HG03342 (cell line): Measurements from ENCODE around the gene PDE3B.
A peak's percentile ranks its signal among the peaks of the same experiment; 100 is the strongest.
"Not testable (repeated sequence)": the region's sequence is repeated elsewhere in the genome, so short reads cannot be mapped to it uniquely, and the experiment has no call there.

Experiments used
- ATAC-seq: cut with Tn5 transposase; IDR thresholded peaks from one replicate; pipeline ENCODE4 v1.9.1; 2021; ENCODE audit warnings: mild to moderate bottlenecking, moderate library complexity; ENCODE audit not compliant: unreplicated experiment

PDE3B gene

DNA sequence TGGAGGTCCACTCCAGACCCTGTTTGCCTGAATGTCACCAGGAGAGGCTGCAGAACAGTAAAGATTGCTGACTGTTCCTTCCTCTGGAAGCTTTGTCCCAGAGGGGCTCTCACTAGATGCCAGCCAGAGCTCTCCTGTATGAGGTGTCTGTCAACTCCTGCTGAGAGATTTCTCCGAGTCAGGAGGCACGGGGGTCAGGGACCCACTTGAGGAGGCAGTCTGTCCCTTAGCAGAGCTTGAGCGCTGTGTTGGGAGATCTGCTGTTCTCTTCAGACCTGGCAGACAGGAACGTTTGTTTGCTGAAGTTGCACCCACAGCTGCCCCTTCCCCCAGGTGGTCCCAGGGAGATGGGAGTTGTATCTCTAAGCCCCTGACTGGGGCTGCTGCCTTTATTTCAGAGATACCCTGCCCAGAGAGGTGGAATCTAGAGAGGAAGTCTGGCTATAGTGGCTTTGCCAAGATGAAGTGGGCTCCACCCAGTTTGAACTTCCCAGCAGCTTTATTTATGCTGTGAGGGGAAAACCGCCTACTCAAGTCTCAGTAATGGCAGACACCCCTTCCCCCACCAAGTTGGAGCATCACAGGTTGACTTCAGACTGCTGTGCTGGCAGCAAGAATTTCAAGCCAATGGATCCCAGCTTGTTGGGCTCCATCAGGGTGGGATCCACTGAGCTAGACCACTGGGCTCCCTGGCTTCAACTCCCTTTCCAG is 99.4 kb downstream of the PDE3B start:
- ATAC-seq = no peak

DNA sequence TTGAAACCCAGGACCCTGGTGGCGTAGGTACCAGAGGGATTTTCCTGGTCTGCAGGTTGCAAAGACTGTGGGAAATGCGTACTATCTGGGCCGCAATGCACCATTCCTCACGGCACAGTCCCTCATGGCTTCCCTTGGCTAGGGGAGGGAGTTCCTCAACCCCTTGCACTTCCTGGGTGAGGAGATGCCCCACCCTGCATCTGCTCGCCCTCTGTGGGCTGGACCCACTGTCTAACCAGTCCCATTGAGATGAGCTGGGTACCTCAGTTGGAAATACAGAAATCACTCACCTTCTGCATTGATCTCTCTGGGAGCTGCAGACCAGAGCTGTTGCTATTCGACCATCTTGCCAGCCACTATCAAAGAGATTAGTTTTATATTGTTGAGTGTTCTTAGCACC is 100.1 kb downstream of the PDE3B start:
- not testable (repeated sequence) for ATAC-seq

DNA sequence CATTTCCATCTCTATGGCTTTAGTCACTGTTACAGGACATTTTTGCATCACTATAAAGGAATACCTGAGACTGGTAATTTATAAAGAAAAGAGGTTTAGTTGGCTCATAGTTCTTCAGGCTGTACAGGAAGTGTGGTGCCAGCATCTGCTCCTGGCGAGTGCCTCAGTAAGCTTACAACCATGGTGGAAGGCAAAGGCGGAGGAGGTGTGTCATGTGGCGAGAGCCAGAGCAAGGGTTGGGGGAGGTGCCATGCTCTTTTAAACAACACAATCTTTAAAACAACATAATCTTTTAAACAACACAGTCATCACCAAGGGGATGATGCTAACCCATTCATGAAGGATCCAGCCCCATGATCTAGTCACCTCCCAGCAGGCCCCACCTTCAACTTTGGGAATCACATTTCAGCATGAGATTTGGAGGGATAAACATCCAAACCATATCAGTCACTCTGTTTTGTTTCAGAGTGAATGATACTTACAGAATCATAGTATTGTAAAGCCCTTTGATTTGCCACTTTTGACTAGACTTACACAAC is 103.3 kb downstream of the PDE3B start:
- ATAC-seq = no peak

DNA sequence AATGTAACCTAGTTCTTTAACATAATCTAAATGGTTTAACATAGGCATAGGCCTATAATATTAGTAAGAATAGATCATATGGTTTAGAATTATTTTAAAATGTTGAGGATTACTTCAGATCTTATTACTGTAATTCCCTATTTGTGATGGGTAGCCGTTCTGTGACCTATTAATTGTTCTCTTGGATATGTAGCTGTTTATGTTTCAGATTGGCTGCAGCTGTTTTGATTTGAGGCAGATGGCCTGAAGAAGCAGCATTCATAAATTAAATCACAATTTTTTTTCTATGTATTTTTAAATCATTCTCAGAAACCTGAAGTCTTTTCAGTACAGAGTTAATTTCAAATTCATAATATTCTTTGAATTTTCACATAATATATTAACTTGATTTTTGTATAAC is 104.5 kb downstream of the PDE3B start:
- ATAC-seq = no peak

DNA sequence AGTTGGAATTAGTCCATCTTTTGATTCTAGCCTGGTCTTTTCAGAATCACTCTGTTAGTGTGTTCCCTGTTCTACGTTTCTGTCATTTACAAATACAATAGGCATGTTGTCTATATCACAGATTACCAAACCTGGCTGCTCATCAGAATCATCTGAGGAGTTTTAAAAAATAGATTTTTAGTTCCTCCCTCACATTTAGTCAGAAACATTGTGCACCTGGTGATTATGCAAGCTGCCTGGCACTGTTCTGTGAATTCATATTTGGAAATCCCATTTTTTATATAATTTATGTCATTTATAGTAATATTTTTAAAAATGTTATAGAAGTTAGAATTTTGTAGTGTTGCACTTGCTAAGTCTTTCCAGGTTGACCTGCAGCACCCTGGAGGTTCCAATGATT is 107.3 kb downstream of the PDE3B start:
- ATAC-seq = no peak

DNA sequence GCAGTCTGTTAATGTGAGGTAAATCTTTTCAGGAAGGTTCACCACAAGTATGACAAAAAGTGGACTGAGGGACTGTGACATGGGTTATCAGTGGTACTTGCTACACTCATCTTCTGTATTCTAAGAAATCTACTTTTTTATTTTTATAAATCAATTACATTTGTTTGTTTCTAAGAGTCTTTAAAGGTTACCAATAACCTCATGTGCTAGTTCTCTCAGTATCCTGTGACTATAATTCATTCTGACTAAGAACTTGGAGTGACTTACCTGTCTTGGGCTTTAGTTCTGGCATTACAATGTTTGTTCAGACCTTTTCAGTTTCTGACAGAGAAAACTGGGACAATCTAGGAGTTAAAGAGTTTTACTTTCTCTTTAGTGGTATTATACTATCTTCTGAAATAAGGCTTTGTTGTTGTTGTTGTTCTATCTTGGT is 108.4 kb downstream of the PDE3B start:
- no peak for ATAC-seq

DNA sequence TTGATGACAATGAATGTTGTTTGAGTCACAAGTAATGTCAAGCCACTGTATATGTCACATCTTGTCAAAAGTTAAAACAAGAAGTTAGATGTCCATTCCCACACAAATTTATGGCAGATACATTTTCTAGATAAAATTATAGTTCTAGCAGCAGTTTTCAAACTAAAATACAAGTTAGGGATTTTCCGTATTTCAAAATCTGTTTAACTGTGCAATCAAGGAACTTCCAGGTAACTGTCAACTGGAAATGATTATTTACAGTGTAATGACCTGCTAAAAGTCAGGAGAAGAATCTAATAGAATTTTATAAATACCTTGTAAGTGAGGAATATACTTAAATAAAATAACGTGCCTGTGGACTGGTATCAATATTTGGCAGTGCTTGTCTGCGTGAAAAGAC is 111.5 kb downstream of the PDE3B start:
- ATAC-seq = no peak

DNA sequence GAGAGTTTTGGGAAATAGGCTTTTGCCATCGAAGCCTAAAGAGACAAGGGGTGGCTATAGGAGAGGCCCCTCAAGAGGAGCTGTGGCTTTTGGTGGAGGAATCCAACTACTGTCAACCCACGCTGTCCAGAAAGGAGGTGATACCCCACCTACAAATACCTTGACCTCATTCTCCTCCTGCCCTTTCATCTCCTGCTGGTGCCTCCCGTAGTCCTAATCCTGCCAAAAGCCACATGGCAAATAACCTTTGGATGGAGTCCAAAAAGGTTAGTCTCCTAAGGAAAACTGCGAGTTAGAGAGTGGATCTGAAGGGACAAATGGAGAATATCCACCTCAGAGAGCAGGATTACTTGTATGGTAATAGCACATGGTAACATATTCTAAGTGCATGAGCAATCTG is 112.7 kb downstream of the PDE3B start:
- ATAC-seq = no peak

DNA sequence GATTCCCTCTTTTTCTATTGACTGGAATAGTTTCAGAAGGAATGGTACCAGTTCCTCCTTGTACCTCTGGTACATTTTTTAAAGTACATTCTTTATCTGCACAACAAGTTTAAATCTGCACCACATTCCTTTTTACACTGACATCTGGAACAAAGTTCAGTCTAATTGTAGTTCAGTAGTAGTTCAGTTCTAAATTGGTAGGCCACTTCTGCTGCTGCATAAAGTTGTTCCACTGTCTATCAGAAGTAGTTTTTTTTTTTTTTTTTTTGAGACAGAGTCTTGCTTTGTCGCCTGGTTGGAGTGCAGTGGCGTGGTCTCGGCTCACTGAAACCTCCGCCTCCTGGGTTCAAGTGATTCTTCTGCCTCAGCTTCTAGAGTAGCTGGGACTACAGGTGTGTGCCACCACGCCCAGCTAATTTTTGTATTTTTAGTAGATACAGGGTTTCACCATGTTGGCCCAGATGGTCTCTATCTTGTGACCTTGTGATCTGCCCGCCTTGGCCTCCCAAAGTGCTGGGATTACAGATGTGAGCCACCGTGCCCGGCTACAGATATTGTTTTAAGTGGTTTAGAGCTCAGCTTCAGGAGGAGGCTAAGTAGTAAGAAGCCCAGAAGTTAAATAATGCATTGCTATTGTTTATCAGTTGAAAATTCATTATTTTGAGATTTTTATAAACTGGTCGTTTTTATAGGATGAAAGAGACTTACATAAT is 115.9 kb downstream of the PDE3B start:
- ATAC-seq = not testable (repeated sequence)

DNA sequence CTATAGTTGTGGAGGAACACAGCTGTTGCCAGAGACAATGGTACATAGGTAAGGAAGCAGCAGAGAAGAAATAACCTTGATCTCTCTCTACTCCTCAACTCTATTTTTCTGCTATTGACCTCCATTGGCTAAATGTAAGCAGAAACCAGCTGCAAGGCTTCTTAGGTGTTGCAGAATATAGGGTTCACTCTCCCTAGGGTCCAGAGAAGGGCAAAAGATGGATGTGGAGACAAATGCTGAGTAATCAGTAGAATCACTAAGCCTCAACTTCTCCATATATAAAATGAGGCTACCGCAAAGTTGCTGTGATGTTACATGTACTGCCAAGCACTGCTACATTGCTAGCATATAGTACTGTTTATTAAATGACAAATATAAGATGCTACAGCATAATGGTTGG is 120.6 kb downstream of the PDE3B start:
- peak; percentile 35 for ATAC-seq

DNA sequence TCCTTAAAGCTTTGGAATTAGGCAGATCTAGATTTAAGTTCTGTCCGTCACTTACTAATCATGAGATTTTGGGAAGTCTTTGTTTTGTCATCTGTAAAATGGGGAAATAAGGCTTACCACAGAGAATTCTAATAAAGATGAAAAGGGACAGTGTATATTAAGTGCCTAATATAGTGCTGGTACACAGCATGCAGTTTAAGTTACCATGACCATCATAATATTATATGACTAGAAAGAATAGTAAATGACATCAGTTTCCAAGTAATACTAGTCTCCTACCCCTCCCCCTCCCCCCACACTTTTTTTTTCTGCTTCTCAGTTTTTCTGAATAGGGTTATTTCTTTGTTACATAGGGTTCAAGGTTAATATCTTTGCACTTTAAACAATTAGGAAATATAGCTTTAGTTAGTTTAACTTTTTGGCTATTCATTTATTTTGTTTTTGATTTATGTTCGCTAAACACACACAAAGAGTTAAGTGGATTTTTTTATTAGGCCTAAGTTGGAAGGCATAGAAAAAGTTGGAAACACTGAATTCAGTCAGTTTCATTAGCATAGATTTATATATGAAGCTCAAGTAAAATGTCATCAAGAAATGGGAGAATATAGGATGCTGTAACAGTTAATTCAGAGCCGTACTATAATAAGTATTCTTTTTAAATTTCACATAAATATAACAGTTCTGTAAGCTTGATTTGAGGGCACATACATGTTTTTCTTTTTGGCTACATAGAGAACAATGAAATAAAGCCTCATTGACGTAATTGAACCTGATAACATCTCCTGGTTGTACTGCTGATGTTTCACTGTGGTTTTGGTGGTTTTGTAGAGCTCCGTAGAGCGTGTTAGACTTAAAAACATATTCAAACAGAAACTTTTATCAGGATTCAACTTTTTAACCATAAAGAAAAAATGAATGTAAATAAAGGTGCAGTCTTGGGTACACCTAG is 121.2 kb downstream of the PDE3B start:
- peak; percentile 89 for ATAC-seq

DNA sequence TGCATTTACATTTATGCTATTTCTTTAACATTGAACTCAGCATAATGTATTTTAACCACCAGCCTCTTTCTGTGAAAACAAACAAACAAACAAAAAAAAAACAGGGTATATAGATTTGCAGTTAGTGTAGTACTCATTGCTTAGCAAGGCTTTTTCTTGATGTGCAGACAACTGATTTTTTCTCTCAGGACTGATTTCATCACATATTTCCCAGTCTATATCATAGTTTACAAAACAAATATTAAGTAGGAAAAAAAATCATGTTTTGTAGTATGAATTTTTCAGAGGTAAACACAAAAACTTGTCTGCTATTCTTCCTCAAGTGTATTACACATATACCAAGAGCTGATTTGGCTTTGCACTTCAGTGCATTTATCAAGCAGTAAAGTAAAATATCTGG is 123.0 kb downstream of the PDE3B start:
- no peak for ATAC-seq

DNA sequence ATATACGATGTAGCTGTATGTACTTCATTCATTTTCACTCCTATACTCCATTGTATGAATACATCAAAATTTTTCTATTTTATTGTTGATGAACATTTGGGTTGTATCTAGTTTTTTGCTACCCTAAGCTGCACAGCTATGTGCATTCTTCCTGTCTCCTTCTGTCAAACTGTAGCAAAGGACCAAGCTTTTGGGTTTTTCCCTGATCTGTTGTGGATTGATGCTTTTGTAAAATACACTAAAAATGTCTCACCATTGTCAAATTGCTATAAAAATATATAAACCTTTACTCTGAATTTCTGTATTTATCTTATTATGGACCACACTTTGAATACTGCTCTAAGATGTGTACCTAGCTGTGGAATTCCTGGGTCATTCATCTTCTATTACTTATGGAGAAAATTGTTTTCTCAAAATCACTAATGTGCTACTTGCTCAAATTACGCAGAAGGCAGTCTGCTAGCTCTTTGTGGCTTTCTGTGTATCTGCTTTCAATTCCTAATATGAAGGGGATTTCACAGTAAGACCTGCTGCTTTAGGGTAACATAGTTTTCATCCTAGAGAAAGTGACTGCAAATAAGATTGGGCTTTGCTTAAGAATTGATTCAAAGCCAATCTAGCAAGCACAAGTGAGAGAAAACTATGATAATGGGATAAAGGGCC is 125.1 kb downstream of the PDE3B start:
- peak; percentile 40 for ATAC-seq

DNA sequence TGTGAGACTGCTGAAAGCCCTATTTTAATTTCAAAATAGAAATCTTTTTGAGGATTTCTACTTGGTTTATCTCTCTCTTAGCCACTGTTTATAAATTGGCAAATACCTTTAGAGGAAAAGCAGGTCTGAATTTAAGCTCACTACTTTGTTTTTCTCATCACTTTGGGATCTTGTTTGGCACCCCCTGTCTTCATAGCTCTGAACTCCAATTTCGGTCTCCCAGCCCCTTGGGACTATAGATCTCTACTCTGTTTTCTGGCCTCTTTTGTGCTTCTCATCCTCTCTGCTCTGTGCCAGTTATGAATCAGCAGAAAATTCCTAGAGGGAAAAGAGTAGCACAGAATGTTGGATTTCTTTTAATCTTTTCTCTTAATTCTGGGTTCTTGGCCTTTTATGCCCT is 130.2 kb downstream of the PDE3B start:
- no peak for ATAC-seq

DNA sequence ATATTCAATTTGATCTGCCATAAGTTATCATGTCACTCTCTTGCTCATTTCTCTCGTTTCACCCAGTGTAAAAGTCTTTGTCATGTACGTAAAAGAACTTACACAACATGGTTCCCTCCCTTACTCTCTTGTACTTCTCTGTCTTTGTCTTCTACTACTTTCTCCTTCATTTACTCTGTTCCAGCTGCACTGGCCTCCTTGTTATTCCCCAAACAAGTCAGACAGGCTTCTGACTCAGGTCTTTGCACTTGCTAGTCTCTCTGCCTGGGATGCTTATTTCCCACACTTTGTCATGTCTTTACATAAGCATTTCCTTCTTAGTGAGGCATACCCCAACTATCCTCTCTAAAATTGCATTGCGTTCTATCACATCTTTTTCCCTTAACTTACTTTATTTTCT is 131.1 kb downstream of the PDE3B start:
- no peak for ATAC-seq

DNA sequence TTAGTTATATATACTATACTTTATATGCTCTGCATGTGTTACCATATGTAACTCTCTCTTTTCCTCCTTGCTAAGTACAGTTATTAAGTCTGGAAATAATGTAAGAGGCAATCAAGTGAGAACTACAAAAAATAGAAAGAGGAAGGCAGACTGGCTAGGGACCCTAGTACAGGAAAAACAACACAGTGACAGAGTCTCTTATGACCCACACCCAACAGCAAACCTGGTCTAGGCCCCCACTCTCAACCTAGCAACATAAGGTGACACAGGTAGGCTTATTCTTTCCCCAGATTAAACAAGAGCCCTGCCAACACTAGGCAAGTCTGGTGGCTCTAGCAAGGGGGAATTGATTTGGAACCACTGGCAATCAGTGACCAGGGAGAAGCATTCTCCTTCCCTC is 132.3 kb downstream of the PDE3B start:
- no peak for ATAC-seq

DNA sequence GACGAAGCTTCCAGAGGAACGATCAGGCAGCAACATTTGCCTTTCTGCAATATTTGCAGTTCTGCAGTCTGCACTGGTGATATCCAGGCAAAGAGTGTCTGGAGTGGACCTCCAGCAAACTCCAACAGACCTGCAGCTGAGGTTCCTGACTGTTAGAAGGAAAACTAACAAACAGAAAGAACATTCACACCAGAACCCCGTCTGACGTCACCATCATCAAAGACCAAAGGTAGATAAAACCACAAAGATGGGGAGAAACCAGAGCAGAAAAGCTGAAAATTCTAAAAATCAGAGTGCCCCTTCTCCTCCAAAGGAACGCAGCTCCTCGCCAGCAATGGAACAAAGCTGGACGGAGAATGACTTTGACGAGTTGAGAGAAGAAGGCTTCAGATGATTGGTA is 134.9 kb downstream of the PDE3B start:
- not testable (repeated sequence) for ATAC-seq

DNA sequence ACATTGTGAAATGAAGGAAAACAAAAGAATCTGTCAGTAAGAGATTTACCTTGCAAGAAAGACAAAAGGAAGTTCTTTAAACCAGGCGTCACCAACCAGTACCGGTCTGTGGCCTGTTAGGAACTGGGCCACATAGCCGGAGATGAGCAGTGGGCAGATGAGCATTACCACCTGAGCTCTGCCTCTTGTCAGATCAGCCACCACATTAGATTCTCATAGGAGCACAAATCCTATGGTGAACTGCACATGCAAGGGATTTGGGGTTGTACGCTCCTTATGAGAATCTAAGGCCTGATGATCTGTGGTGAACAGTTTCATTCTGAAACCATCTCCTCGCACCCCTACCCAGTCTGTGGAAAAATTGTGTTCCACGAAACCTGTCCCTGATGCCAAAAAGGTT is 140.2 kb downstream of the PDE3B start:
- no peak for ATAC-seq

DNA sequence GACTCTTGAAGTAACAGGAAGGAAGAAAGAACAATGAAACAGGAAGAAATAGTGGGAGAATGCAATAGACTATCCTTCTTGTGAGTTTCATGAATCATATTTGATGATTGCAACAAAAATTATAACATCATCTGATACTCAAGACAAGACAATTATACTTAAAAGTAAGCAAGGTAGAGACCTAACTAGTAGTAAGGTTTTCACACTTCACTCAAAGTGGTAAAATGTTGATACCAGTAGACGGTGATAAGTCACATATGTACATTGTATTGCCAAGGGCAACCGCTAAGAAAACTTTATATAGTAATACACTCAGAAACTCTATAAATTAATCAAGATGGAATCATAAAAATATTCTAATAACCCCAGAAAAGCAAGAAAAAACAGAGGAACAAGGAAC is 140.6 kb downstream of the PDE3B start:
- no peak for ATAC-seq

DNA sequence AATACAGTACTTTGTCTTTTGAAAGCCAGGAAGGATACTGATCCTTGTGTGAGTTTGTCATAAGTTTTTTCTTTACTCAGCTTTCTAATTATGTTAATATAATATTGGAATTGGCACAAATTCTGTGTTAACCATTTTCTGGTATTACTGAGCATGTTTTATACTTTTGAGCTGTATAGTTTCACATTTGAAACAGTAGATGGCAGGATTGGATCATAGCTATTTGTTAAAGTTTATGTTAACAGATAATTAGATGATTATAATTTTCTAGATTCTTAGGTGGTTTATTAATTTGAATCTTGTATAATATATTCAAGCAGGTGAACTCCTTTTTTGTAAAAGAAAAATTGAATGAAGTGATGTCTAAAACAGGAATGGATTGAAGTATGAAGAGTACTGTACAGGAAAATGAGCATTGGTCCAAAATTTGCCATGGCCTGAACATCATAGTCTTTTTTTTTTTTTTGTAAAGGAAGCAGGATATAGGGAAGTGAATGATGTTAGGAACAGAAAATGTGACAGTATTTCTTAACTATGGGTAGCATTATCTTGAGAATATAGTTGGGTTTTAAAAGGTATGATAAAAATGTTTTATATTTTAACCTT is 146.4 kb downstream of the PDE3B start:
- ATAC-seq = no peak
